ENCODE data around the gene ANK3.

ANK3 gene

GRCh38 chr10:60389413-60390025, at the start of gene ANK3:
Gene ANK3, minus strand, starts transcription at chr10:60389875. Its CDS starts 337 bp downstream, at chr10:60389538.
- Histone ChIP-seq H3K4me3 (no peak within 1 kb of the TSS), H3K27ac (no peak within 1 kb of the TSS)

GRCh38 chr10:60434418-60435046, 44.9 kb upstream of the ANK3 start:
- H3K27ac ChIP-seq = no peak overlapping the region
- H3K4me3 ChIP-seq = no peak overlapping the region

- no peak overlapping the region for H3K27ac ChIP-seq
- H3K4me3 ChIP-seq = no peak overlapping the region
These were observed 44.0 kb upstream of the ANK3 start for GRCh38 chr10:60433684-60434083.

GRCh38 chr10:60430836-60431597, 41.3 kb upstream of the ANK3 start:
- Histone ChIP-seq H3K4me3 (no peak overlapping the region), H3K27ac (no peak overlapping the region)

- no peak overlapping the region for H3K27ac ChIP-seq
- no peak overlapping the region for H3K4me3 ChIP-seq
These were observed 40.3 kb upstream of the ANK3 start for GRCh38 chr10:60430017-60430416.

- H3K27ac ChIP-seq = no peak overlapping the region
- H3K4me3 ChIP-seq = no peak overlapping the region
These were observed 39.6 kb upstream of the ANK3 start for GRCh38 chr10:60429084-60429849.

GRCh38 chr10:60428387-60428737, 38.7 kb upstream of the ANK3 start:
- H3K27ac ChIP-seq = no peak overlapping the region

GRCh38 chr10:60427709-60428386, 38.2 kb upstream of the ANK3 start:
- no peak overlapping the region for H3K4me3 ChIP-seq
- H3K27ac ChIP-seq = no peak overlapping the region

More at GRCh38 chr10:60428387-60428737, 38.7 kb upstream of the ANK3 start:
- H3K4me3 ChIP-seq = no peak overlapping the region

- H3K4me3 ChIP-seq = no peak overlapping the region
- no peak overlapping the region for H3K27ac ChIP-seq
These were observed 37.5 kb upstream of the ANK3 start for GRCh38 chr10:60427148-60427547.

GRCh38 chr10:60426425-60426824, 36.8 kb upstream of the ANK3 start:
- no peak overlapping the region for H3K27ac ChIP-seq
- H3K4me3 ChIP-seq = no peak overlapping the region

GRCh38 chr10:60425392-60426110, 35.9 kb upstream of the ANK3 start:
- Histone ChIP-seq H3K4me3 (no peak overlapping the region), H3K27ac (no peak overlapping the region)

- Histone ChIP-seq H3K27ac (no peak overlapping the region), H3K4me3 (no peak overlapping the region)
These were observed 35.3 kb upstream of the ANK3 start for GRCh38 chr10:60424971-60425370.

GRCh38 chr10:60423920-60424319, 34.2 kb upstream of the ANK3 start:
- no peak overlapping the region for H3K27ac ChIP-seq
- no peak overlapping the region for H3K4me3 ChIP-seq

GRCh38 chr10:60422809-60423208, 33.1 kb upstream of the ANK3 start:
- no peak overlapping the region for H3K4me3 ChIP-seq
- no peak overlapping the region for H3K27ac ChIP-seq

GRCh38 chr10:60420991-60421894, 31.6 kb upstream of the ANK3 start:
- no peak overlapping the region for H3K27ac ChIP-seq

GRCh38 chr10:60419249-60419648, 29.6 kb upstream of the ANK3 start:
- Histone ChIP-seq H3K27ac (no peak overlapping the region), H3K4me3 (no peak overlapping the region)

More at GRCh38 chr10:60420991-60421894, 31.6 kb upstream of the ANK3 start:
- H3K4me3 ChIP-seq = no peak overlapping the region

- no peak overlapping the region for H3K4me3 ChIP-seq
- no peak overlapping the region for H3K27ac ChIP-seq
These were observed 28.2 kb upstream of the ANK3 start for GRCh38 chr10:60417901-60418300.

GRCh38 chr10:60417024-60417423, 27.3 kb upstream of the ANK3 start:
- H3K4me3 ChIP-seq = no peak overlapping the region

More at GRCh38 chr10:60417024-60417423, 27.3 kb upstream of the ANK3 start:
- no peak overlapping the region for H3K27ac ChIP-seq
